NCI-H2081 treated with DMSO at 0.1 percent for 48 hours (cell line): Measurements from ENCODE around the gene HES7.

ENCODE experiments used
- DNase-seq: peaks from one replicate; lab custom pipeline; 2025; lab: John Stamatoyannopoulos, UW

Gene HES7

DNA sequence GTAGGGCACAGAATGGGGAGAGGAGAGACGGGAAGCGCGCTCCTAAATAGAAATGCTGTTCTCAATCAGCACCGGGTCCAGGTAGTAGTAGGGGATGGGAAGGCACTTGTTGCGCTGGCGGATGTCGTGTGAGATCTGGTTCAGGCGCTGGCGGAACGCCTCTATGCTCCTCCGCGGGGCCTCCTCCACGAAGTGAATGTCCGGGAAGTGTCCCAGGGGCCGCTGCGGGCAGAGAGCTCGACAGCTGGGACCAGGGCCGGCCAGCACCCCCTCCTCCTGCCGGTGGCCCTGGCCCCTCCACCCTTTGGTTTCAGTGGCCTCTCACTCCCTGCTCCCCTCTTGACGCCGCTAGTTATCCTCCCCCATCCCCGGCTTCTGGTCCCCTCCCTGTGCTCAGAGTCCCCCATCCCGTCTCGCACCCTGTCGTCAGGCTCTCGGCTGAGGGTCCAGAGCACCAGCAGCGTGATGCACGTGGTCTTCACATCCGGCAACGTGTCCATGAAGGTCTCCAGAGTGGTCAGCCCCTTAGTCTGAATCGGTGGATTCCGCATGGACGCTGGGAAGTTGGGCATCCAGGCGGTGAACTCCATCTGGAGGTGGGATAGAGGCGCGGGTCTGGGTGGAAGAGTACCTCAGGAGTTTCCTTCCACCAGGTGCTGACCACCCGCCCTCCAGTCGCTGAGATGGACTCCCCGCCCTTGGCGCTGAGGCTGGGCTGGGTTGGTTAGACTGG lies 51.0 kb downstream of the HES7 start:
- DNase-seq, result no peak

DNA sequence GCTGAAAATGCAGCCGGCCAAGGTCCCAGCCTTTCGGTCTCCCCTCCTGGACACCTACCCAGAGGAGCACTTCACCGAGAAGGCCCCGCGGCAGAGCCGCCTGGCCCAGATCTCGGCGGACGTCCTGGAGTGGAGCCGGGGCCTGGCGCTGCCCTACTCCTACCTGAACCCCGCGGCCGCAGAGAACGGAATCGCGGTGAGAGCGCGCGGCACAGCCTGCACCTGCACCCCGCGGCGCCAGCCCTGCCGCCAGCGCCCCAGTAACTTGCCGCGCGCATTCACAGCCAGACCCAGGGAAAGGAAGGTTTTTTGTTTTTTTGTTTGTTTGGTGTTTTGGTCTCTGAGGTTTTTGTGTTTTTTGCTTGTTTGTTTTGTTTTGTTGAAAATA lies 51.6 kb downstream of the HES7 start:
- no peak for DNase-seq

DNA sequence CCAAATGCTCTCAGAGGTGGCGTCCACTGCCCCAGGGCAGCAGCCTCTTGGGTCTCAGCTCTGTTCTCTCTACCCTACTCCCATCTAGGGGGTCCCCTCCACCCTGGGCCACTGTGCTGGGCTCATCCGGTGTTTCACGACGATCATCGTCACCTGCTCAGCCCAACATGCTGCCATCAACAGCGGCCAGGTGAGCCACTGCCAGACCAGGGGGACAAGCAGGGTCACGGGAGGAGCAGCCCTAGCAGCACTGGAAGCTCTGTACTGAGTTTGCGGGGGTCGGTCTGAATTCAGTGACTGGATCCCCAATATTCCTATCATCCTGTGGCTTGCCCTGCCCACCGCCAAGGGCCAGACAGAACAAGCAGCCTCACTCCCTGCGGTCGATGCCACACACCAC lies 52.4 kb downstream of the HES7 start:
- no peak for DNase-seq
